Esophagus muscularis mucosa (tissue), 4 donors: ENCODE measurements around the gene COG1.

Experiments
- EP300 ChIP-seq: sonication (generic); formaldehyde crosslinking; IDR thresholded peaks from one replicate; pipeline ENCODE4 v1.6.1; 2017; ENCODE audit warnings: antibody characterized with exemption
- POLR2A ChIP-seq: fragments of 450-650 bp; IDR thresholded peaks from one replicate; pipeline ENCODE4 v1.6.1; 2017; ENCODE audit warnings: antibody characterized with exemption, moderate library complexity, mild to moderate bottlenecking, low read depth
- TF ChIP-seq, protein P1 (sequence below), 3 experiments: fragments of 200-600 bp in 2 of 3; fragments of 450-650 bp in 1 of 3; sonication (generic) in 2 of 3; IDR thresholded peaks; one replicate each; pipeline ENCODE4 v1.5.1; 2017 to 2019; ENCODE audit warnings: antibody characterized with exemption in 3 of 3, mild to moderate bottlenecking in 2 of 3, moderate library complexity in 1 of 3

GRCh38 chr17:73163043-73163442 lies 29.8 kb upstream of the COG1 start:
- TF ChIP-seq, protein P1, sequence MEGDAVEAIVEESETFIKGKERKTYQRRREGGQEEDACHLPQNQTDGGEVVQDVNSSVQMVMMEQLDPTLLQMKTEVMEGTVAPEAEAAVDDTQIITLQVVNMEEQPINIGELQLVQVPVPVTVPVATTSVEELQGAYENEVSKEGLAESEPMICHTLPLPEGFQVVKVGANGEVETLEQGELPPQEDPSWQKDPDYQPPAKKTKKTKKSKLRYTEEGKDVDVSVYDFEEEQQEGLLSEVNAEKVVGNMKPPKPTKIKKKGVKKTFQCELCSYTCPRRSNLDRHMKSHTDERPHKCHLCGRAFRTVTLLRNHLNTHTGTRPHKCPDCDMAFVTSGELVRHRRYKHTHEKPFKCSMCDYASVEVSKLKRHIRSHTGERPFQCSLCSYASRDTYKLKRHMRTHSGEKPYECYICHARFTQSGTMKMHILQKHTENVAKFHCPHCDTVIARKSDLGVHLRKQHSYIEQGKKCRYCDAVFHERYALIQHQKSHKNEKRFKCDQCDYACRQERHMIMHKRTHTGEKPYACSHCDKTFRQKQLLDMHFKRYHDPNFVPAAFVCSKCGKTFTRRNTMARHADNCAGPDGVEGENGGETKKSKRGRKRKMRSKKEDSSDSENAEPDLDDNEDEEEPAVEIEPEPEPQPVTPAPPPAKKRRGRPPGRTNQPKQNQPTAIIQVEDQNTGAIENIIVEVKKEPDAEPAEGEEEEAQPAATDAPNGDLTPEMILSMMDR (IDR thresholded peaks at IDR 0.05), result no peak
- TF ChIP-seq EP300, result no peak
- no peak for TF ChIP-seq POLR2A
